ENCODE results near the gene TPO.

Gene TPO

DNA sequence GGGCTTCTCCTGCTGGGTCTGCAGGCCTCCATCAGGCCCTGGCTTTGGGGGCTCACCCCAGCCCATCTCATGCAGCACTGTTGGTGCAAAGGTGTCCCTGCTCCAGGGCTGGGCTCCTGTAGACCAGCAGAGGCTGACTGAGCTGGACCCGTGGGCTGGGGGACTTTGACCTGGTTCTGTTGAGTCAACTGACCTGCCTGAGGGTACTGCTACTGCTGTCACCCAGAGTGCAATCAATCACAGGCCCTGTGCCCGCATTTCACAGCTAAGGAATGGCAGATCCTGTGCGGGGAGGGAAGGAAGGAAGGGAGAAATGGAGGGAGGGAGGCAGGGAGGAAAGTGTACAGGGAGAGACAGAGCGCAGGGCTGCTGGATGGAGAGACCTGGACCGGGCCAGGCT lies 136.8 kb downstream of the TPO start:
- no peak overlapping the region for H3K9ac ChIP-seq (ENCODE audit: low read length)
- TF ChIP-seq EZH2 (optimal IDR thresholded peaks at IDR 0.05; ENCODE audit: low read depth, low read length): no peak
- TF ChIP-seq, protein P1, sequence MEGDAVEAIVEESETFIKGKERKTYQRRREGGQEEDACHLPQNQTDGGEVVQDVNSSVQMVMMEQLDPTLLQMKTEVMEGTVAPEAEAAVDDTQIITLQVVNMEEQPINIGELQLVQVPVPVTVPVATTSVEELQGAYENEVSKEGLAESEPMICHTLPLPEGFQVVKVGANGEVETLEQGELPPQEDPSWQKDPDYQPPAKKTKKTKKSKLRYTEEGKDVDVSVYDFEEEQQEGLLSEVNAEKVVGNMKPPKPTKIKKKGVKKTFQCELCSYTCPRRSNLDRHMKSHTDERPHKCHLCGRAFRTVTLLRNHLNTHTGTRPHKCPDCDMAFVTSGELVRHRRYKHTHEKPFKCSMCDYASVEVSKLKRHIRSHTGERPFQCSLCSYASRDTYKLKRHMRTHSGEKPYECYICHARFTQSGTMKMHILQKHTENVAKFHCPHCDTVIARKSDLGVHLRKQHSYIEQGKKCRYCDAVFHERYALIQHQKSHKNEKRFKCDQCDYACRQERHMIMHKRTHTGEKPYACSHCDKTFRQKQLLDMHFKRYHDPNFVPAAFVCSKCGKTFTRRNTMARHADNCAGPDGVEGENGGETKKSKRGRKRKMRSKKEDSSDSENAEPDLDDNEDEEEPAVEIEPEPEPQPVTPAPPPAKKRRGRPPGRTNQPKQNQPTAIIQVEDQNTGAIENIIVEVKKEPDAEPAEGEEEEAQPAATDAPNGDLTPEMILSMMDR (IDR thresholded peaks at IDR 0.05; ENCODE audit: low read length): no peak
- no peak for TF ChIP-seq EZH2phosphoT487 (IDR thresholded peaks at IDR 0.05; ENCODE audit: low read length)
- DNase-seq: no peak
- no peak overlapping the region for H3K27ac ChIP-seq (ENCODE audit: low read length)
- no peaks in the 10 kb centered on the region for H4K20me1 ChIP-seq (ENCODE audit: insufficient read depth, low read length)
- H3K79me2 ChIP-seq (ENCODE audit: low read length): no peaks in the 10 kb centered on the region
- no peaks in the 10 kb centered on the region for H3K4me1 ChIP-seq (ENCODE audit: low read length)
- no peaks in the 10 kb centered on the region for H3K36me3 ChIP-seq (replicated peaks; ENCODE audit: insufficient read depth, low read length)
- no peaks in the 10 kb centered on the region for H3K9me3 ChIP-seq (replicated peaks; ENCODE audit: insufficient read depth, low read length)
- H3K4me2 ChIP-seq (ENCODE audit: low read depth, low read length): no peak overlapping the region
- H2AFZ ChIP-seq (ENCODE audit: low read length): no peak overlapping the region
- no peaks in the 10 kb centered on the region for H3F3A ChIP-seq (ENCODE audit: insufficient read depth, low read length)
- no peaks in the 10 kb centered on the region for H3K27me3 ChIP-seq (replicated peaks; ENCODE audit: insufficient read depth, low read length)
- H3K4me3 ChIP-seq (ENCODE audit: low read length): no peak overlapping the region
- no peaks in the 10 kb centered on the region for H3K9me2 ChIP-seq (replicated peaks; ENCODE audit: insufficient read depth, low read length)

DNA sequence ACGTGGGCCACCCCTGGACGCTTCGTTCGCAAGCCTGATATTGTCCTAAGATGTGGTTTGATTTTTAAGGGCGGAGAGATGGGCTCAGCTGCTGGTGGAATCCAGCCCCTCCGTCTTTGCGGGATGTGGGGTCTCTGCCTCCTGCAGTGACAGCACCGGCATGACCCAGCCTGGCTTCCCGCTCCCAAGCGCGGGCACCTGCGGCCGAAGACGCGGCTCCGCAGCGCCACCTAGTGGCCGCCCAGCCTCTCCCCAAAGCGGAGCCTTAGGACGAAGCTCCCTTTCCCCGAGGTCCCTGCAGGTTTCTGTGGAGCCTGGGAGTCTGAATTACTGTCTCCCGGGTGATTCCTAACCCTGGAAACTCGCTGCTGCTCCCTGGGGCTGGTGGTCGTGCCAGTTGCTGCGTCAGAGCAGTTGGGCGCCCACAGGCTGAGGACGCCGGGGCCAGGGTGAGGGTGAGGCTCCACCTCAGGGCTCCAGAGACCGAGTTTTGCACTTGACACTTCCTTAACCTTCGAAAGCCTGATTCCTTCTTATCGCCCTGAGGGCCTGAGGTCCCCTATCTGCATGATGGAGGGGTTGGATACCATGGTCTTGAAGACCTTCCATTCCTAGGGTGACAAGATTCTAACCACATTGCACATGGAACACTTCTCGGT lies 137.5 kb downstream of the TPO start:
- TF ChIP-seq EZH2 (optimal IDR thresholded peaks at IDR 0.05; ENCODE audit: low read depth, low read length): no peak
- TF ChIP-seq EZH2phosphoT487 (IDR thresholded peaks at IDR 0.05; ENCODE audit: low read length): no peak
- TF ChIP-seq, protein P1 (IDR thresholded peaks at IDR 0.05; ENCODE audit: low read length): peak; percentile 65
- Histone ChIP-seq H3K4me2 (ENCODE audit: low read depth, low read length) (no peak overlapping the region; the same call in 1 of the 2 replicates), H3K79me2 (ENCODE audit: low read length) (no peaks in the 10 kb centered on the region), H3K9me2 (replicated peaks; ENCODE audit: insufficient read depth, low read length) (no peaks in the 10 kb centered on the region), H3K4me1 (ENCODE audit: low read length) (no peaks in the 10 kb centered on the region), H3F3A (ENCODE audit: insufficient read depth, low read length) (no peaks in the 10 kb centered on the region), H3K27me3 (replicated peaks; ENCODE audit: insufficient read depth, low read length) (no peaks in the 10 kb centered on the region), H3K36me3 (replicated peaks; ENCODE audit: insufficient read depth, low read length) (no peaks in the 10 kb centered on the region), H3K9ac (ENCODE audit: low read length) (no peak overlapping the region), H3K4me3 (ENCODE audit: low read length) (no peak overlapping the region), H3K9me3 (replicated peaks; ENCODE audit: insufficient read depth, low read length) (no peaks in the 10 kb centered on the region), H4K20me1 (ENCODE audit: insufficient read depth, low read length) (no peaks in the 10 kb centered on the region), H2AFZ (ENCODE audit: low read length) (no peak overlapping the region), H3K27ac (ENCODE audit: low read length) (no peak overlapping the region)
- peak; percentile 16 for DNase-seq

DNA sequence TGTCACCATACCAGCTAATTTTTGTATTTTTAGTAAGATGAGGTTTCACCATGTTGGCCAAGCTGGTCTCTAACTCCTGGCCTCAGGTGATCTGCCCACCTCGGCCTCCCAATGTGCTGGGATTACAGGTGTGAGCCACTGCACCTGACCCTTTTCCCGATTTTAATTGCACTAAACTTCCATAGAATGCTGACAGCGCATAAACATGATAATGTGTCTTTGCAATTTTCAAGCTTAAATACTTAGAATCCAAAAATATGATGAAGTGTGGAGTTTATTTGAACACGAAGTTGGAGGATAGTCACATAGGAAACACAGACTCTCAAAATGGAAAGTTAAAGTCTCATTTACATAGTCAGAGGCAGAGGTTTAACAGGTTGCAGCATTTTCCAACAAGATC lies 138.6 kb downstream of the TPO start:
- H3K27me3 ChIP-seq (replicated peaks; ENCODE audit: insufficient read depth, low read length): no peaks in the 10 kb centered on the region
- H3F3A ChIP-seq (ENCODE audit: insufficient read depth, low read length): no peaks in the 10 kb centered on the region
- no peaks in the 10 kb centered on the region for H3K79me2 ChIP-seq (ENCODE audit: low read length)
- no peaks in the 10 kb centered on the region for H4K20me1 ChIP-seq (ENCODE audit: insufficient read depth, low read length)
- H3K9me3 ChIP-seq (replicated peaks; ENCODE audit: insufficient read depth, low read length): no peaks in the 10 kb centered on the region
- H3K4me2 ChIP-seq (ENCODE audit: low read depth, low read length): no peak overlapping the region
- no peak overlapping the region for H3K9ac ChIP-seq (ENCODE audit: low read length)
- no peak for DNase-seq
- no peak overlapping the region for H3K4me3 ChIP-seq (ENCODE audit: low read length)
- H3K9me2 ChIP-seq (replicated peaks; ENCODE audit: insufficient read depth, low read length): no peaks in the 10 kb centered on the region
- H3K36me3 ChIP-seq (replicated peaks; ENCODE audit: insufficient read depth, low read length): no peaks in the 10 kb centered on the region
- no peak overlapping the region for H2AFZ ChIP-seq (ENCODE audit: low read length)
- H3K27ac ChIP-seq (ENCODE audit: low read length): no peak overlapping the region
- TF ChIP-seq EZH2 (optimal IDR thresholded peaks at IDR 0.05; ENCODE audit: low read depth, low read length) (no peak), EZH2phosphoT487 (IDR thresholded peaks at IDR 0.05; ENCODE audit: low read length) (no peak)
- TF ChIP-seq, protein P1 (IDR thresholded peaks at IDR 0.05; ENCODE audit: low read length): no peak
- no peaks in the 10 kb centered on the region for H3K4me1 ChIP-seq (ENCODE audit: low read length)

All from MM.1S (cell line).